H1 (cell line): Measurements from ENCODE around the gene UBASH3A. TPM values are rescaled to one million over a fixed set of nuclear protein-coding genes. Genes with fewer than 3 reads are reported as not detected.

Source experiments
- CTCF ChIA-PET: fragments of 300-600 bp; sonication (Branson Sonifier 250); formaldehyde crosslinking; loops from one replicate; lab custom pipeline; 2021; ENCODE audit not compliant: partially characterized antibody; lab: Charles Lee
- POLR2A ChIA-PET: fragments of 300-600 bp; sonication (Branson Sonifier 250); formaldehyde crosslinking; loops from one replicate; lab custom pipeline; 2021; ENCODE audit warnings: inconsistent platforms; ENCODE audit not compliant: partially characterized antibody; lab: Charles Lee
- DNase-seq, 2 experiments: peaks; one replicate each; pipeline versions ENCODE4 v3.0.0 to v3.0.0-alpha.2; 2010 to 2022; ENCODE audit warnings: low spot score in 2 of 2, low read depth in 1 of 2, mixed read lengths in 1 of 2
- FAIRE-seq: peaks from 2 replicates; lab custom pipeline; 2011; peaks lifted over from hg19 to GRCh38; lab: Jason Lieb, UNC
- H2AFZ ChIP-seq: 2 replicates; pipeline ENCODE4 v1.8.1; 2012; ENCODE audit warnings: low read length, inconsistent platforms
- H2AK5ac ChIP-seq: 2 replicates; pipeline ENCODE4 v1.6.1; 2013; ENCODE audit warnings: low read depth, low read length
- H2BK120ac ChIP-seq: replicated peaks from 2 replicates; pipeline ENCODE3; 2013; ENCODE audit warnings: low read depth, low read length, inconsistent platforms
- H2BK12ac ChIP-seq: 2 replicates; pipeline ENCODE4 v1.6.1; 2013; ENCODE audit warnings: low read depth, low read length
- H2BK15ac ChIP-seq: 2 replicates; pipeline ENCODE4 v1.6.1; 2013; ENCODE audit warnings: low read length
- H2BK20ac ChIP-seq: 2 replicates; pipeline ENCODE4 v1.6.1; 2013; ENCODE audit warnings: low read length
- H2BK5ac ChIP-seq: 2 replicates; pipeline ENCODE4 v1.6.1; 2013; ENCODE audit warnings: low read depth, low read length
- H3K14ac ChIP-seq: 2 replicates; pipeline ENCODE4 v1.6.1; 2013; ENCODE audit warnings: inconsistent platforms; ENCODE audit not compliant: insufficient read length
- H3K18ac ChIP-seq: 2 replicates; pipeline ENCODE4 v1.6.1; 2013; ENCODE audit warnings: low read length; ENCODE audit errors: extremely low read depth
- H3K23ac ChIP-seq: 2 replicates; pipeline ENCODE4 v1.6.1; 2013; ENCODE audit warnings: inconsistent platforms; ENCODE audit not compliant: insufficient read length
- H3K23me2 ChIP-seq: 2 replicates; pipeline ENCODE4 v1.6.1; 2013; ENCODE audit warnings: low read depth, low read length
- H3K27ac ChIP-seq: 2 replicates; pipeline ENCODE4 v1.6.1; 2011; ENCODE audit warnings: low read depth, low read length, inconsistent platforms
- H3K27me3 ChIP-seq, 4 experiments: replicated peaks in 1 of 4; 1 replicate in 1 of 4; 2 replicates in 3 of 4; pipeline versions ENCODE4 v1.6.1 to v1.8.1; 2011 to 2013; ENCODE audit warnings: low read length in 3 of 4, mild to moderate bottlenecking in 3 of 4, inconsistent platforms in 2 of 4, mixed read lengths in 2 of 4, moderate library complexity in 1 of 4; ENCODE audit not compliant: control insufficient read depth in 3 of 4, insufficient read depth in 3 of 4; ENCODE audit errors: extremely low read depth in 1 of 4
- H3K36me3 ChIP-seq, 4 experiments: 2 replicates each; pipeline versions ENCODE4 v1.6.1 to v1.8.1; 2011 to 2013; ENCODE audit warnings: mild to moderate bottlenecking in 4 of 4, low read length in 3 of 4, moderate library complexity in 2 of 4, control low read depth in 1 of 4, inconsistent platforms in 1 of 4; ENCODE audit not compliant: insufficient read depth in 4 of 4, control insufficient read depth in 2 of 4
- H3K4ac ChIP-seq: replicated peaks from 2 replicates; pipeline ENCODE3; 2013; ENCODE audit warnings: low read length, low read depth, mixed read lengths, inconsistent platforms; ENCODE audit not compliant: insufficient read length
- H3K4me1 ChIP-seq, 4 experiments: replicated peaks in 1 of 4; 1 replicate in 1 of 4; 2 replicates in 3 of 4; pipeline versions ENCODE4 v1.6.1 to v1.8.1; 2011 to 2013; ENCODE audit warnings: low read length in 3 of 4, inconsistent platforms in 2 of 4, mixed read lengths in 1 of 4; ENCODE audit not compliant: insufficient read depth in 4 of 4, control insufficient read depth in 3 of 4
- H3K4me2 ChIP-seq, 2 experiments: 2 replicates each; pipeline versions ENCODE4 v1.6.1 to v1.8.1; 2011 to 2013; ENCODE audit warnings: low read depth in 2 of 2, low read length in 2 of 2, control low read depth in 1 of 2, inconsistent platforms in 1 of 2, mild to moderate bottlenecking in 1 of 2; ENCODE audit not compliant: insufficient read depth in 1 of 2
- H3K4me3 ChIP-seq, 4 experiments: fragments of 200-600, 300-600 bp in 1 of 4; sonication (generic), shearing (Covaris generic), sonication (Bioruptor Twin) in 1 of 4; 2 replicates each; pipeline versions ENCODE4 v1.5.1 to v1.8.1; 2011 to 2016; ENCODE audit warnings: low read length in 4 of 4, low read depth in 3 of 4, control low read depth in 2 of 4, inconsistent platforms in 2 of 4, mild to moderate bottlenecking in 2 of 4, mixed read lengths in 1 of 4, moderate library complexity in 1 of 4; ENCODE audit not compliant: insufficient read depth in 2 of 4; ENCODE audit errors: extremely low read depth in 1 of 4
- H3K56ac ChIP-seq: replicated peaks from 2 replicates; pipeline ENCODE3; 2013; ENCODE audit warnings: low read depth, mild to moderate bottlenecking, mixed read lengths, low read length, inconsistent platforms; ENCODE audit not compliant: insufficient read length
- H3K79me1 ChIP-seq: 2 replicates; pipeline ENCODE4 v1.6.1; 2013; ENCODE audit warnings: low read depth, low read length, control low read depth
- H3K79me2 ChIP-seq, 2 experiments: 2 replicates each; pipeline versions ENCODE4 v1.6.1 to v1.8.1; 2012 to 2013; ENCODE audit warnings: low read length in 2 of 2, mild to moderate bottlenecking in 2 of 2, inconsistent platforms in 1 of 2; ENCODE audit not compliant: insufficient read depth in 2 of 2, control insufficient read depth in 1 of 2
- H3K9ac ChIP-seq, 4 experiments: replicated peaks in 1 of 4; 1 replicate in 1 of 4; 2 replicates in 3 of 4; pipeline versions ENCODE4 v1.6.1 to v1.8.1; 2011 to 2013; ENCODE audit warnings: low read depth in 3 of 4, low read length in 3 of 4, control low read depth in 2 of 4, mild to moderate bottlenecking in 2 of 4, moderate library complexity in 2 of 4, inconsistent platforms in 1 of 4; ENCODE audit errors: extremely low read depth in 1 of 4
- H3K9me3 ChIP-seq, 2 experiments: 2 replicates each; pipeline versions ENCODE4 v1.6.1 to v1.8.1; 2012 to 2013; ENCODE audit warnings: mild to moderate bottlenecking in 2 of 2, moderate library complexity in 2 of 2, control low read depth in 1 of 2, inconsistent platforms in 1 of 2, low read depth in 1 of 2, low read length in 1 of 2, mixed read lengths in 1 of 2; ENCODE audit not compliant: insufficient read depth in 2 of 2
- H4K20me1 ChIP-seq, 2 experiments: replicated peaks in 1 of 2; 2 replicates each; pipeline versions ENCODE3 to v1.8.1; 2011 to 2013; ENCODE audit warnings: inconsistent platforms in 2 of 2, low read length in 2 of 2, mild to moderate bottlenecking in 1 of 2; ENCODE audit not compliant: insufficient read depth in 2 of 2, control insufficient read depth in 1 of 2
- H4K5ac ChIP-seq: 2 replicates; pipeline ENCODE4 v1.6.1; 2013; ENCODE audit warnings: low read length, low read depth, mixed read lengths, inconsistent platforms; ENCODE audit not compliant: insufficient read length
- H4K8ac ChIP-seq: 2 replicates; pipeline ENCODE4 v1.8.0; 2013; ENCODE audit warnings: mild to moderate bottlenecking, moderate library complexity, low read length, inconsistent platforms; ENCODE audit not compliant: insufficient read depth; ENCODE audit errors: extremely low read depth
- H4K91ac ChIP-seq: replicated peaks from 2 replicates; pipeline ENCODE3; 2013; ENCODE audit warnings: low read length, mixed read lengths, inconsistent platforms; ENCODE audit not compliant: insufficient read length
- EP300 ChIP-seq, 2 experiments: IDR thresholded peaks; 1 replicate in 1 of 2; 2 replicates in 1 of 2; pipeline ENCODE4 v1.6.1; 2011 to 2012; ENCODE audit warnings: low read depth in 2 of 2, low read length in 2 of 2, mild to moderate bottlenecking in 2 of 2, borderline replicate concordance in 1 of 2, inconsistent platforms in 1 of 2, moderate library complexity in 1 of 2
- KDM5A ChIP-seq: fragments of 200-600 bp; IDR thresholded peaks from 2 replicates; pipeline ENCODE4 v1.7.1; 2012; ENCODE audit warnings: mild to moderate bottlenecking, low read length, inconsistent platforms, mixed read lengths
- POU5F1 ChIP-seq: IDR thresholded peaks from 2 replicates; pipeline ENCODE4 v1.6.1; 2011; ENCODE audit warnings: low read depth, mild to moderate bottlenecking, low read length, moderate library complexity
- SIRT6 ChIP-seq: IDR thresholded peaks from one replicate; pipeline ENCODE4 v1.7.1; 2012; ENCODE audit warnings: low read length, inconsistent platforms
- SP4 ChIP-seq: IDR thresholded peaks from 2 replicates; pipeline ENCODE4 v1.6.1; 2012; ENCODE audit warnings: low read length, inconsistent platforms
- SUZ12 ChIP-seq: fragments of 200-600 bp; sonication (generic); IDR thresholded peaks from 2 replicates; pipeline ENCODE4 v1.6.1; 2012; ENCODE audit warnings: mild to moderate bottlenecking, inconsistent platforms, low read length, moderate library complexity, mixed read lengths
- TAF7 ChIP-seq: optimal IDR thresholded peaks from 2 replicates; pipeline ENCODE3; 2011; ENCODE audit warnings: low read depth, mild to moderate bottlenecking, inconsistent platforms, low read length, moderate library complexity, borderline replicate concordance
- TBP ChIP-seq: IDR thresholded peaks from 2 replicates; pipeline ENCODE4 v1.6.1; 2011; ENCODE audit warnings: low read depth, low read length, improper control_type of control experiment
- WGBS, 2 experiments: shearing (Covaris generic) in 1 of 2; methylation state at CpG; one replicate each; pipeline versions ENCODE4 v1.1.6 to v1.1.7; 2013 to 2015; ENCODE audit warnings: low lambda C conversion rate in 2 of 2, mixed read lengths in 2 of 2, inconsistent platforms in 1 of 2, low coverage in 1 of 2, missing lambda C conversion rate in 1 of 2; ENCODE audit not compliant: insufficient replicate concordance in 2 of 2, insufficient coverage in 1 of 2, insufficient read length in 1 of 2; ENCODE audit errors: extremely low coverage in 1 of 2, missing lambda C conversion rate in 1 of 2; 5-methylcytosine and 5-hydroxymethylcytosine counted together
- polyA plus RNA-seq, 7 experiments: library from polyadenylated mRNA; depleted of rRNA in 3 of 7; stranded (reverse) in 5 of 7; unstranded in 2 of 7; fragments of >200 nt in 5 of 7; fragments of 200-250 nt in 2 of 7; gene quantifications; 1 replicate in 5 of 7; 2 replicates in 1 of 7; 4 replicates in 1 of 7; pipeline versions ENCODE4 v1.2.1 to v1.2.3, GENCODE V29; 2011 to 2013; ENCODE audit warnings: missing spikeins in 2 of 7, mixed read lengths in 2 of 7
- total RNA-seq: library from RNA; stranded (reverse); fragmentation: NEBNext Ultra II Directional; extraction: Animal tissue kit (Norgen Biotek cat#: 25700); gene quantifications from 2 replicates; pipeline ENCODE4 v1.2.1, GENCODE V29; 2021
- TF ChIP-seq, protein P1 (sequence below): IDR thresholded peaks from 2 replicates; pipeline ENCODE4 v1.6.1; 2012; ENCODE audit warnings: low read length, inconsistent platforms

Gene UBASH3A
- total and polyA plus RNA-seq, 2 of the 8 experiments (the other 6 are each of a cell fraction or from before 2014, with no cell fraction given), result not detected

DNA sequence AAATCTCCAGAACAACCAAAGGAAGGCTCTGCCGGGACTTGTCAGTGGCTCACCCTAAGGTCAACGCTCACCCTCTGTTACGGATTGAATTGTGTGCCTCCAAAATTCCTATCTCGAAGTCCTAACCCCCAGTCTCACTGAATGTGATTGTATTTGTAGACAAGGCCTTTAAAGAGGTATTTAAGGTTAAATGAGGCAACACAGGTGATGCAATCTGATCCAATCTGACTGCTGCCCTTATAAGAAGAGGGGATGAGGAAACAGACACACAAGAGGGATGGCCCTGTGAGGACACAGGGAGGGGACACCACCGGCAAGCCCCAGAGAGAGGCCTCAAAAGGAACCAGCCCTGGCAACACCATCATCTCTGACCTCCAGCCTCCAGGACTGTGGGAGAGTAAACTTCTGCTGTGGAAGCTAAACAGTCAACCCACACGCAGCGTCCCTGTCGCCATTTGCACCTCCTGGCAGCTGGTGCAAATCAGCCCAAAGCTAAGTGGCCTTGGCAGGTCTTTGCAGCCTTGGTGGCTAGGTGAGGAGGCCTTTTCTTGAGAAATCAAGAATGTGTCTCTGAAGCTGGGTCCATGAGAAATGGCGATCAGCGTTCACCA is 24.2 kb downstream of the UBASH3A start:
- no peak for FAIRE-seq

More for the DNA sequence above, 24.2 kb downstream of the UBASH3A start:
- Histone ChIP-seq H3K23me2 (no peaks in the 10 kb centered on the region), H3K79me2 (no peaks in the 10 kb centered on the region), H3K9me3 (peaks cover 2 to 4% of the 10 kb centered on the region in 2 experiments; a peak in 2 of 4 replicates), H2BK20ac (no peak overlapping the region), H3K56ac (no peak overlapping the region), H2AK5ac (no peak overlapping the region), H3K18ac (no peak overlapping the region), H4K8ac (no peak overlapping the region), H3K4me1 (no peaks in the 10 kb centered on the region), H3K27ac (no peak overlapping the region), H4K91ac (no peak overlapping the region), H3K36me3 (no peaks in the 10 kb centered on the region), H3K27me3 (no peaks in the 10 kb centered on the region; a peak in 1 of 7 replicates), H2BK12ac (no peak overlapping the region), H2AFZ (no peak overlapping the region), H3K14ac (no peak overlapping the region), H2BK15ac (no peak overlapping the region), H4K20me1 (no peaks in the 10 kb centered on the region), H3K4ac (no peak overlapping the region), H3K23ac (no peak overlapping the region), H2BK5ac (no peak overlapping the region; the same call in 1 of the 2 replicates), H2BK120ac (no peak overlapping the region), H3K4me3 (no peak overlapping the region), H4K5ac (no peak overlapping the region), H3K79me1 (no peaks in the 10 kb centered on the region), H3K4me2 (no peak overlapping the region), H3K9ac (no peak overlapping the region)
- DNase-seq, result no peak
- 88% methylated on average over 10 of the region's 10 CpGs; no CpG with 5 or more reads in 1 of the 2 experiments for WGBS, 2 experiments
- no peak for TF ChIP-seq TBP
- no peak for TF ChIP-seq TAF7
- TF ChIP-seq POU5F1, result no peak
- no peak for TF ChIP-seq KDM5A
- no peak for TF ChIP-seq SUZ12
- no peak for TF ChIP-seq SP4
- TF ChIP-seq, protein P1, sequence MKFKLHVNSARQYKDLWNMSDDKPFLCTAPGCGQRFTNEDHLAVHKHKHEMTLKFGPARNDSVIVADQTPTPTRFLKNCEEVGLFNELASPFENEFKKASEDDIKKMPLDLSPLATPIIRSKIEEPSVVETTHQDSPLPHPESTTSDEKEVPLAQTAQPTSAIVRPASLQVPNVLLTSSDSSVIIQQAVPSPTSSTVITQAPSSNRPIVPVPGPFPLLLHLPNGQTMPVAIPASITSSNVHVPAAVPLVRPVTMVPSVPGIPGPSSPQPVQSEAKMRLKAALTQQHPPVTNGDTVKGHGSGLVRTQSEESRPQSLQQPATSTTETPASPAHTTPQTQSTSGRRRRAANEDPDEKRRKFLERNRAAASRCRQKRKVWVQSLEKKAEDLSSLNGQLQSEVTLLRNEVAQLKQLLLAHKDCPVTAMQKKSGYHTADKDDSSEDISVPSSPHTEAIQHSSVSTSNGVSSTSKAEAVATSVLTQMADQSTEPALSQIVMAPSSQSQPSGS, result no peak
- no peak for TF ChIP-seq SIRT6
- TF ChIP-seq EP300 (IDR thresholded peaks at IDR 0.05; ENCODE audit: borderline replicate concordance in 1 of 2, low read depth in 2 of 2, low read length in 2 of 2), result no peak
- POLR2A ChIA-PET, result interaction anchor here (1.0 kb wide), 1 partner anchor 11 kb away, joined by 3 read pairs; no protein-coding TSS in a partner anchor
- CTCF ChIA-PET, result interaction anchor here (1.6 kb wide), 1 partner anchor 47 kb away, joined by 4 read pairs; no protein-coding TSS in a partner anchor
